HG02884 (cell line): ENCODE data around the gene YEATS2.

Experiments
- ATAC-seq: cut with Tn5 transposase; IDR thresholded peaks from one replicate; pipeline ENCODE4 v1.9.1; 2021; ENCODE audit warnings: mild to moderate bottlenecking, moderate library complexity; ENCODE audit not compliant: unreplicated experiment

Gene YEATS2

DNA sequence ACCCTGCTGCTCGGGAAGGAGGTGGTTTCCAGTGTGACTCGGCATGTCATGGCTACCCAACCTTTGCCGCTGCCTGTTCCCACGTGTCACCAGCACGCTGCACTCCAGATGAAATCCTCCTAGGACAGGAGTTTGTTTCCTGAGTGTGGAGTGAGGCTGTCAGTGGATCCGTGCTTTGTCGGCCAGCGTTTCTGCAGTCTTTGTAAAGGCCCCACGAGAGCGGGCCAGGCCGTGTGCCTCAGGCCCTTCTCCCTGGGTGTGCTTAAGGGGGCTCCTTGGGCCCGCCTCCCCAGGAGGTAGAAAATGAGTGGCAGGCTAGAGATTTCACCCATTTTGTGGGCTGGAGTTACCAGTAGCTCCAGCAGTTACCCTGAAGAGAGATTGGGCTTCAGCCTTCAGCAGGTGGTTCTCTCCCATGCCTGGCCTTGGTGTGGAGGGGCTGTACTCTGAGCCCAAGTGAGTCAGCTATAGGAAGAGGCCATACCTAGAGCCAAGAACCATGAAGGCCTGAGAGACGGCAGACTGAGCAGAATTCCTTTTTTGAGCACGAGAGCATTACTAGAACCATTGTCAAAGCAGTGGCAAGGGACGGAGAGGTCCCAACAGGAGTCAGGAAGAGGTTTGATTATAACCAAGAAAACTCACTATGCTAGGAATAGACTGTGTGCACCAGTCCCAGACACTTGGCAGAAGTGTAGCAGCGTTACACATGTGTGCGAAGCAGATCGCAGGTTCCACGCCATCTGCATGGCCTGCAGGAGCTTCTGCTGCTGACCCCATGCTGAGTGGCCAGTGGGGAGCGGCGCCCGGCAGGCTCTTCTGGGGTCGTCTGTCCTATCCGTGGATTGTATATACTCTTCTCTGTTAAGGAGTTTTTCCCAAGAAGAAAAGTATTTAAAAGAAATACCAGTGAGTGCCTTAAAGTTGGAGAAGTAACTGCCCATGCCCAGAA is 113.3 kb downstream of the YEATS2 start:
- no peak for ATAC-seq

DNA sequence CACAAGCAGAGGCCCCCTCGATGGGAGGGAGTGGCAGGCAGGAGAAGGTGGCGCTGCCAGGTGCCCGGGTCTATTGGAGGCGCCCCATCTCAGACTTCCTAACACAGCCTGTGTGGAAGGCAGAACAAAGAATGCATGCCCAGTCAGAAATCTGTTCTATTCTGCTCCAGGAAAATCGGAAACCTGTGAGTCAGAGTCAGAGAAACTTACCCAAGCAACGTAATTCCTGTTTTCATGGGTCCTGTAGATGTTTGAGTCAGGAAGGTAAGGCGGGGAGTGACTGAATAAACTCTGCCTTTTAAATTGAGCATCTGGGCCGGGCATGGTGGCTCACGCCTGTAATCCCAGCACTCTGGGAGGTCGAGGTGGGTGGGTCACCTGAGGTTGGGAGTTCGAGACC is 114.0 kb downstream of the YEATS2 start:
- no peak for ATAC-seq

DNA sequence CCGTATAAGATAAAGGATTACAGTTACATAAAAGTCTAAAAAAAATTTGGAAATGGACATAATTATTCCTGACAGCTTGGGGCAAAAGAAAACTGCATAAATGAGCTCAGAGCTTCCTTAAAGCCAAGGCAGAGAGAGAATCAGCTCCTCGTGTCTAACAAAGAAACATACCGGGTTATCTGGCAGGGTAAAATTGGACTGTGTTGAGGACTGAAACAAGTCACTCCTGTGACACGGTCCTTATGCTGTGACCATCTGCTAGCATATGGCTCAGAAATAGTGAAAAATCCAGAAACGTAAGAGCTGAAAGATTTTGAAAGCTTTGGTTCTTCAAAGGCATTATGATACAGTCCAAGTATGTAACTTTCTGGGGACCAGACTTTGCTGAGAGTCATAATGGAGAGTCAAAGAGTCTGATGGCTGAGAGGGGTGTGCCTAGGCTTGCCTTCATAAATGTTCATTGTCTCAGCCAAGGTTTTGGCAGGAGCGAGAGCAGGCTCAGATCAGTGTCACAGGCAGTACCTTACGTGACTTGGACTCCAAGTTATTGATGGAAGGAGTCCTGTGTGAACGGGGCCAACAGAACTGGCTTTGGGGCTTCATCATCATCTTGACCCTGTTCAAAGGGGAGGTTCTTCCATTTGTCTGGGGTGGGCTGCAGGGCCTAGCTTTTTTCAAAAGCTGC is 115.3 kb downstream of the YEATS2 start:
- ATAC-seq, result no peak

DNA sequence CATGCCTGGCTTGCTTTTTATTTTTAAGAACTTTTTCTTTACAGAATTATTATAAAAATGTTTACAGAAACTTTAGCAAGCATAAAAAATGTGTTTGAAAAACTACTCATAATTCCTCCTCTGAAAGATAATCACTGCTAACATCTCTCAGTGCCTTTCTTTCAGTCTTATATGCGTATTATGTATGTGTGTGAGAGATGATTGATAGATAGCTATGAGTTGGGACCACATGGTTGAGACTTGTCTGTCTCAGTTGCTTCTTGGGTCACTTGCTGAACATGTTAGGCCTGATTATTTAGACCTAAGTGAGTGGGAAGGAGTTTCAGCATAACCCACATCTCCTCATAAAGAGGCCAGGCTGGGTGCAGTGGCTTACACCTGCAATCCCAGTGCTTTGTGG is 116.6 kb downstream of the YEATS2 start:
- no peak for ATAC-seq

DNA sequence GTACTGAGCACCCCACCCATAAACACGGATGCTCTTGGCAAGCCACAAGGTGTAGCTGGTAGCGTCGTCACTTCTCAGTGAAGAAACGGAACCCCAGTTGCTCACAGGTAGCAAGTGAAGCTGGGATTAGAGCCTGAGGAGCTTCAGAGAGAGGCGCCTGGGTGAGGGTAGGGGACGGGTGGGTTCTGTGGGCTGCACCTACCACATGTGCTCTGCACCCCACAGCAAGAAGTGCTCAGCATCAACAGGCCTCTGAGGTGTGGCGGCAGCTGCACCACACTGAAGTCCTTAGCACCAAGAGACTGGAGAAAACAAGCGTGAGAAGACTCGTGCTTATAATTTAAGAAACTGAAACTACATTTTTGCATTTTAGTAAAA is 118.0 kb downstream of the YEATS2 start:
- ATAC-seq, result peak; percentile 56

DNA sequence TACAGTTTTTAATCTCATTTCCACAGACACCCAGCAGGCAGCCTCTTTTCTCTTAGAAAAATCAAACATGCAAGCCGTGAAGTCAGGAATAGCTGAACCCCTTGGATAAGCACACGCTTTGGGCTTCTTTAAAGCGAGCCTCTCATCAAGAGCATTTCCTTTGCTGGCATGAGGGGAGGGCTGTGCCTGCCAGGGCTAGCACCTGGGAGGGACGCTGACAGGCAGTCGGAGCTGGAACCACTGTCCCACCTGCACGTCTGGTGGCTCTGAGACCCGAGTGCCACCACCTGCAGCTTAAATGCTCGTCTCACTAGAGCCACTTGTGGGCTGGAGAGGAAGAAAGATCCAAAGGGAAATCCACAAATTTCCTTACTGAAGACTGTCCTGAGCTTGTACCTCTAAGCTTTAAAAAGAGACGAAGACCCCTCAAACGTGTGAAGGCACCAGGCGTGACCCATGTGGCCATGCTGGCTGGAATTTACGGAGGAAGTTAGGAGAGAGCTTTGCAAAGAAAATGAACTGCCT is 118.4 kb downstream of the YEATS2 start:
- peak; percentile 19 for ATAC-seq

DNA sequence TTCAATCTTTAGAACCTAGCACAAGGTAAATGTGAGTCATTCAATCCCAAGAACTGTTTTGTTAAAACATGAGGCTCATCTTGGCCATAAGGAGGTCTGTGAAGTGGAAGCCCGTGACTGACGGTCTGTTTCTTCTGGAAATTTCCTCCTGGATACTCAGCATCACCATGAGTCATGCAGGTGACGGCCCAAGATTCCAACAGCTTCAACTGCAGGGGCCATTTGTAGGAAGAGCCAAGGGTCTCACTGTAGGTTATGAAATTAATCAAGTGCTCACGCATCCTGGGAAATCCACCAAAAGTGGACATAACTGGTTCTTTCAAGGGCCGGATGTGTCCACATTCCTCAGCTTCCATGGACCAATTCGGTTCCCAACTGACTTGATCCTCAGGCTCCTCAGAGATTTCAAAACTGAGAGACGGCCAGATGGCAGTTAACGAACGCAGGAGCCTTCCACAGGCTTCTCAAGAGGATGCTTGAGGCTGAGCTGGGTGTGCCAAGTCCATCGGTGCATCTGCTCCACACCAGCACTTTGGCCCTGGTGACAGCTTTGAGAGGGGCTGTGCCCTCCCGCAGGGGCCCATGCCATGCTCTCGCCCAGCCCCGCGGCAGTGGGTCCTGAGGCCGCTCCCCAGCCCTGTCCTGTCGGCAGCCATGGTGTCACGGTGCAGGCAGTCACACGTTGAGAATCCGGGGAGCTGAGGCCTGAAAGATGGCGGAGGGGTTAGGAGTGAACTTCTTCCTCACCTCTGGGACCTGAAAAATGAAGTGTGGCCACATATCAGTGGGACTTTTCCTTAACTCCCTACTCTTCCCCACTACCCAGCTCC is 119.3 kb downstream of the YEATS2 start:
- ATAC-seq, result no peak

DNA sequence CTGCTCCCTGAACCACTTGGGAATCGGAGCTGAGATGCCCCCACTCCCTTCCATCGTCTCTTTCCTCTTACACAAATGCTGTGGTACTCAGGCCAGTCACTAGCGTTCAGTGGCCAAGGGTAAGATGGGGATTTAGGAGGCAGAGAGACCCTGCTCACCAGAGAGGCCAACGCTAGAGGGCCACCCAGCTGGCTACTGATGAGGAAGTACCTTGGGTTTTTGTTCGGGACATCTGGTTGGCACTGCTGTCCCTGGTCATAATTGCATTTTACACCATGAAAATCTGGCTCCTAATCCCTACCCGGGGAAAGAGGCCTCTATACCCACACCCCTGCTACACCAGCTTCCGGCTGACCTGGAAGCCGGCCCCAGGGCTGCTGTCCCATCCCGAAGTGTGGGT is 120.0 kb downstream of the YEATS2 start:
- ATAC-seq, result no peak

DNA sequence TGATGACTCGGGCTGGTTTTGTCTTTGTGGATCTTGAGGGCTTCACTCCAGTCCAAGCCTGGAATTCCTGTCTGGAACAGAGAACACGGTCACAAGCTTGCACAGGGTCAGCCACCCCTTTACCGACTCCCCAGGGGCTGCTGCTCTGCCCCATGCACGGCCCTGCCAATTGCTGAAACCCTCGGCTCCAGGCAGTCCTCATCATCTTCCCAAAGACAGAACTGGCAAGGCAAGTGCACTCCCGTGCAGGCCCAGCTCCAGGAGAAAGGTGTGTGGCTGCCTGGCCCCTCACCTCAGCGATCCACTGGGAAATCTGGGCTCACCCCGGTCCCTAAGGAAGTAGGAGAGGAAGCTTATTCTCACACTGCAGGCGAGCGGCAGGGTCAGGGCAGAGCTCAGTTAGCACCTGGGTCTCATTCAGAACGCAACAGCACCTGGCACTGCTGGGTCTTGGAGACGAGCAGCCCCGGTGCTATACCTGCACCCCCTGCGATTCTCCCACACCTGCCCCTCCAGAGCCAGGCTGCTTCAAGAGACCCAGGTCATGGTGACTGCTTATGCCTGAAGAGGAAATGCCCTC is 120.5 kb downstream of the YEATS2 start:
- no peak for ATAC-seq

DNA sequence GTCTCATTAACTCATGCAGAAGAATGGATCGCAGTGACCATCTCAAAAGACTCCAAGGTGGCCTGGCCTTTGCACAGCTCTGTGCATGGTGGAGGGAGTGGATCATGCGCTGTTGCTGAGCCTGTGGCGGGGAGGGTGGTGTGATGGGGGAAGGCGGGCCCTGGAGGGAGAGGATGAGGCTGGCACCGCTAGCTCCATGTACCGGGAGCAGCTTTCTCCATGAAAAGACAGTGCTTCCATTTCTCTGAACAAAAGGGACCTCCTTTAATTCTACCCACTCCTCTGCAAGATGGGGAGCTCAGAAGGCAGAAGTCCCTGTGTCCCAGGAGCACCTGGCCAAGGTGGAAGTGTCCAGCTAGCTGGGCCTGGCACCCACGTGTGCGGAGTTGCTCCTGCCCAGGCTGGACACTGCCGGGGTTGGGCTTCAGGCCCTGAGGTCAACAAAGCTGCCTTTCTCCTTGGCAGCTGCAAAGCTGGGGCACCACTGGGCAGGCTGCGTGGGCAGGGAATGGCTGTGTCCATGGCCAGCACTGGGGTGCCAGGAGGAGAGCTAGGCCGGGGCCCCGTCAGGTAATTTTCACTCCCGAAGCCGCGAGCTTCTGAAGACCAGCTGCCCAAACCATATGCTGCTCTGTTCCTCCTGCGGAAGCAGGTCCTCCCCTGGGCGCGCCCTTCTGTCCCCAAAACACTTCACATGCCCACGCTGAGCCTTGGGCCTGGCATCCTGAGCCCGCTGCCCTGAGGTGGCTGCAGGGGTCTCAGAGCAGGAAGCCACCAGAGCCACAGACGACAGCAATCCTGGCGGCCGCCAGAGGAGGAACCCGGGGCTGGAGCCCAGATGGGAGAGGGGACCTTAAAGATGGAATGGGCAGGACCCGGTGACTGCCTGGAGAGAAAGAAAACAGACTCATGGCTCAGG is 121.4 kb downstream of the YEATS2 start:
- ATAC-seq, result no peak

DNA sequence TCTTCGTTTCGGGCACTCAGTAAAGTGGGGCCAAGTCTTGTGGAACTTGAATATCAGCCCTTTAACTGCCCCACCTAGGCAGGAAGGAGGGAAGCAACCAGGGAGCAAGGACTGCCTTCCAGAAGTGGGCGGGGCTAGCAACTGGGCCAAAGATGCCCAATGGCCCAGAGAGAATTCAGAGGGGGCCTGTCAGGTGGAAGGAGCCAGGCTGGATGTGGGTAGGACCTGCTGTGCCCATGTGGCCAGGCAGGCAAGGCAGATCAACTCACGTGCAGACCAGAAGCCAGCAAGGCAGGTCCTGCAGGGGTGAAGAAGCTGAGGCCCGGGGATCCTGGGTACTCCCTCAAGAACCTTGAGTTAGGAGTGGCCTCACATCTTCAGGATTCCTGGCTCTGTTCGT is 122.2 kb downstream of the YEATS2 start:
- no peak for ATAC-seq

DNA sequence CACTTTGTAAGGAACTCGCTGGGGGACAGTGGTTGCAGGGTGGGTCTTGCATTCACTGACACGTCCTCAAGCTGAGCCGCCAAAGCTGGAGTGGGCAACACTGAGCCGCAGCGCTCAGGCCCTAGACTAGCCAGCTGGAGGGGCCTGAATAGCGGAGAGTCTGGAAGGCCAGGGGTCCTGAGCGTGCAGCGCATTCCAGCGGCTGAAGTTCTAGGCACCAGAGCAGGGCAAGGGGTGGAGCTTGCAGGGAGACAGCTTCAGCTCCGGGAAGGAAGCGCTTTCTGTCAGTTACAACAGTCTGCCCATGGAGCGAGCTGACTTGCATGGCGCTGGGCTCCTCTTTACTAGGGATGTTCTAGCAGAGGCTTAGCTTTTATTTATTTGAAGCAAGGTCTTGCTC is 125.0 kb downstream of the YEATS2 start:
- no peak for ATAC-seq

DNA sequence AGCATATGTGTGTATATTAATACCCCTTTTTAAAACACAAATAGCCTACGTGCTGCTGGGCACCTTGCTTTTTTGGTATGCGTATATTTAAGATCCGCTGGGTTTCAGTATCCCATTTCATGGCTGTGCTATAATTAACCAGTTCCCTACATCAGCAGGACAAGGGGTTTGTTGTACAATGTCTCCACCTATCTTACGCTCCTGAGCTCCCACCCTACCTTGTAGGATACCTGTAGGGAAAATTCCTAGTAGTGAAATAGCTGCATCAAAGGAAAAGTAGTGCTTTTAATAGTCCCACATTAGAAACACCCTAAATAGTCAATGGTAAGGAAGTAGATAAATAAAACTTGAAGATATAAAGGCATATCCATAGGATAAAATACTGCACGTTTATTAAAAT is 126.4 kb downstream of the YEATS2 start:
- no peak for ATAC-seq

DNA sequence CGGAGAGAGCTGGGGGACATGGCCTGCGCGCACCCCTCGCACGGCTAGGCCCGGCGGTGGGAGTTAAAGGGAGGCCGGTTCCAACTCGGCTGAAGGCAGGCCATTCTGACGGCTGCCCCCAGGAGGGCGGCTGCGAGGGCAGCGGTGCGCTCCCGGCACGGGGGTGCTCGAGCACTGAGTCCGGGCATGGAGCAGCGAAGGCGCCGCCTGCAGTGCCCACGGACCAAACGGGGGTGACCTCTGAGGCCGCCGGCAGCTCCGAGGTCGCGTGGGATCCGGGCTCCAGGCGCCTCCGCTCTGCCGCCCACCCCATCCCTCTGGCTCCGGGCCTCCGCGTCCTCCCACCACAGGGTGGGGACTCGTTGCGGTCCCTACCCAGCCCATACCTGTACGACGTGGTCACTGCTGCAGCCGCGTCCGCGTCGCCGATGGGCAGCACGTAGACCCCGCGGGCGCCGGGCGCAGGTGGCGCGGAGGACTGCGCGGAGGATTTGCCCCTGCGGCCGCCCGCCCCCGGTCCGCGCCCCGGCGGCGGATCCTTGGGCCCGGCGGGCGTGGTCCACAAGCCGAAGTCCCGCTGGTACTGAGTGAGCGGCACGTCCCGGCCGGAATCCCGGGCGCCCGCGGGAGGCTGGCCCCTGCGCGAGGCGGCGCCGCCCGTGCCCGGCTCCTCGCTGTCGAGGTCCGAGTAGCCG is 127.3 kb downstream of the YEATS2 start:
- no peak for ATAC-seq

DNA sequence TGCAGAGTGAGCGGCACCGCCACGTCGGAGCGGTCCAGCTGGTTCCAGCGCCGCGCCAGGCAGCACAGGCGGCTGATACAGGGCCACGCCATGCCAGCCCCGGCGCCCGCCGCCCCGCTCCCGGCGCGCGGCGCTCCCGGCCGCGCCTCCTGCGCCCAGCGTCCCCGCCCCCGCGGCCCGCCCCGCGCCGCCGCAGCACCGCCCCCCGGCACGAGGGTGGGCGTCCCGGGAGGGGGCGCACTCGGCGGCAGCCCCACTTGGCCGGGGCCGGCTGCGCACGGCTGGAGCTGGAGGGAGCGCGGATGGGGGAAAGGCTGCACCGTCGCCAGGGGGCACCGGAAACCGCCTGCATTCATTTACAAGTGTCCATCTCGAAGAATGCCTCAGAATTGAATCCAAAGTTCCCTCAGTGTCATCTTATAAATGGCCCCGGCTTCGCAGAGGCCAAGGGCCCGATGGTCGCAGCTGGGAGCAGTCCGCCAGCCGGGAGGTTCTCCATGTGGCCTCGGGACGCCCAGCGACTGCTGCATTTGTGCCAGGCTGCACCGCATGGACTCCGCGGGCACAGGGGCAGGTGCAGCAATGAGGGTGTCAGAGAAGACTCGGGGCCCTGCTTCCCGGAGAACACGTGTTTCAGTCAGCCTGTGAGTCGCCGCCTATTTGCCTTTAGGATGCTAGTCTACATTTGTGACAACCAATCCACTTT is 128.0 kb downstream of the YEATS2 start, which contains the start of gene MAP6D1:
TSS of gene MAP6D1 (minus strand) at position 122 of the 706 bp plus-strand sequence. CDS start at position 92, 30 bp downstream.
- no peak for ATAC-seq

DNA sequence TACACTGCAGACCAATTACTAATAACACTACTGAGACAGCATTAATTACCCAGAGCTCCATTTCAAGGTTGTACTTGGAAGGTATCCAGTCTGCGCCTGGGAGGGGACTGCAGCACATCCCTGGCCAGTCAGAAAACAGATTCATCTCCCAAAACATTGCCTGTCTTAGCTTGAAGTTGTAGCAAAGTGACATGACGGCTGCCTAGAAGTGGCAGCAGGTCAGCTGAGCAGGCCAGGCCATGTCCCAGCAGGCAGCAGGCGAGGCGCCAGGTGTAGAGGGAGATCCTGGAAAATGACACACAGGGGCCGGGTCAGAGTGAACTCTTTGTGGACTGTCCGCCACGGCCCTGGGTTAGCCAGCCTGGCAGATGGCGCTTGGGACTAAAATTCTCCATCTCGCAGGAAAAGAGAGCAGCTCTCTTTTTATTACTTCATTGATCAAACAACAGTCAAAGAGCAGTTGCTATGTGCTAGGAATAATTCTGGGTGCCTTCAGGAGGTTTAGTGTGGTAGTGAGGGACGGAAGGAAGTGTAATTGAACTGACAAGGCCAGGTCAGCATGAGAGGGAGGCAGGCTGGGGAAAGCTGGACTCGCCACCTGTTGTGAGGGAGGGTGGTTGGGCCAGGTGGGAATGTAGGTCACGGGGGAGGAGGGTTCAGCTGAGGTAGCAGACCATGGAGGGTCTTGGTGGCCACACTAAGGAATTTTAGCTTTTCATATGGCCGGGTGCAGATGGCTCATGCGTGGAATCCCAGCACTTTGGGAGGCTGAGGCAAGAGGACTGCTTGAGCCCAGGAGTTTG is 129.1 kb downstream of the YEATS2 start:
- no peak for ATAC-seq

DNA sequence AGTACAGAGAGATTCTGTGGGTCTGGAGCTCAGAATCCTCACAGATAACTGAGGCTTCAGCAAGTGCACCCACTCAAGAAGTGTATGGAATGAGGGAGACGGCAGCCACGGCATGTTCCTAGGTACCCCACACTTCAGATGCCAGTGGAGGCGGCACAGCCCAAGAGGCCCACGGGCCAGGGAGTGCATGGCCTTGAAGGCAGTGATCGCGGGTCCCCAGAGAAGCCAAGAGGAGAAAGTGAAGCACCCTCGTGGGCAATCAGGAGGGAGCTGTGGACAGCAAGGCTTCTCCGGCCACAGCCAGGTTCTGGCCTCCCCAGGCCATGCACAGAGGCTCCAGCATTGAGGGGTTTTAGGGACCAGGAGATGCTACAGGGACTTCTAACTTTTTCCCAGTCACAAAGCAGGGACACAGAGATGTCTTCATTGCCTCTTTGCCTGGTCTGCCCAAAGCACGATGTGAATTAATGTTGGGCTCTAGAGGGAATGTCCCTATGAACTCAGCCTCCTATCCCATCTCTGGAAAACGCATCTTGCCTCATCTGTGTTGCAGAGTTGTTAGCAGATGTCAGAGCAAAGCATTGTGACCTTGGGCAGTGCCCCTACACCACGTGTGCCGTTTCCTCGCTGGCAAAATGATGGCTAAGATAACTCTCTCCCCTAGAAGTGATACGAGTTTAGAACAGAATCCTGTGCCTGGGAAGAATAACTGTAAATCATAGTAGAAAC is 130.4 kb downstream of the YEATS2 start:
- no peak for ATAC-seq
